ENCODE results near the gene GRIN2A.

GRIN2A gene

GRCh38 chr16:10162981-10163380 is 19.2 kb downstream of the GRIN2A start:
- Histone ChIP-seq H3K4ac (ENCODE audit: low read depth in 1 of 2, low read length in 2 of 2) (no peak overlapping the region), H3K36me3 (ENCODE audit: control insufficient read depth in 1 of 2, insufficient read depth in 2 of 2, low read depth in 1 of 2, low read length in 2 of 2) (no peaks in the 10 kb centered on the region), H2BK15ac (ENCODE audit: low read depth, poor library complexity, severe bottlenecking) (no peak overlapping the region), H3K27ac (ENCODE audit: low read length, poor library complexity, severe bottlenecking) (no peak overlapping the region), H3K4me2 (ENCODE audit: low read length, poor library complexity, severe bottlenecking) (no peak overlapping the region), H2AK5ac (ENCODE audit: low read length, severe bottlenecking) (no peak overlapping the region), H3K23ac (ENCODE audit: low read length in 2 of 2) (no peak overlapping the region), H3K18ac (ENCODE audit: low read depth in 1 of 2, low read length in 2 of 2) (no peak overlapping the region), H2BK120ac (ENCODE audit: low read depth, low read length) (no peak overlapping the region), H4K8ac (ENCODE audit: low read length) (no peak overlapping the region), H3K27me3 (ENCODE audit: control insufficient read depth in 1 of 2, insufficient read depth in 1 of 2, low read length in 2 of 2) (peaks cover 0 to 15% of the 10 kb centered on the region in 2 experiments), H3K4me3 (ENCODE audit: insufficient read depth in 1 of 2, low read depth in 1 of 2, low read length in 2 of 2) (no peak overlapping the region), H3K9ac (ENCODE audit: low read length) (no peak overlapping the region), H3K9me3 (ENCODE audit: control insufficient read depth, low read length) (no peaks in the 10 kb centered on the region), H3K79me1 (replicated peaks; ENCODE audit: low read length, poor library complexity, severe bottlenecking) (no peaks in the 10 kb centered on the region), H4K91ac (ENCODE audit: low read length) (no peak overlapping the region), H3K14ac (ENCODE audit: low read length in 2 of 2) (no peak overlapping the region), H2BK12ac (ENCODE audit: low read length in 2 of 2) (no peak overlapping the region), H3K4me1 (ENCODE audit: control insufficient read depth, insufficient read depth, low read depth, low read length) (no peaks in the 10 kb centered on the region), H2BK5ac (ENCODE audit: low read depth, low read length, poor library complexity, severe bottlenecking) (no peak overlapping the region), H2AFZ (ENCODE audit: low read depth, low read length) (no peak overlapping the region)
- WGBS: 78% methylated on average over 1 of the region's 1 CpG
- DNase-seq: no peak

- H3K4me1 ChIP-seq (ENCODE audit: control insufficient read depth, insufficient read depth, low read depth, low read length): no peaks in the 10 kb centered on the region
- H3K4ac ChIP-seq (ENCODE audit: low read depth in 1 of 2, low read length in 2 of 2): no peak overlapping the region
- no peaks in the 10 kb centered on the region for H3K36me3 ChIP-seq (ENCODE audit: control insufficient read depth in 1 of 2, insufficient read depth in 2 of 2, low read depth in 1 of 2, low read length in 2 of 2)
- H2BK5ac ChIP-seq (ENCODE audit: low read depth, low read length, poor library complexity, severe bottlenecking): no peak overlapping the region
- H3K23ac ChIP-seq (ENCODE audit: low read length in 2 of 2): no peak overlapping the region
- H3K14ac ChIP-seq (ENCODE audit: low read length in 2 of 2): no peak overlapping the region
- no peak overlapping the region for H3K4me2 ChIP-seq (ENCODE audit: low read length, poor library complexity, severe bottlenecking)
- H3K18ac ChIP-seq (ENCODE audit: low read depth in 1 of 2, low read length in 2 of 2): no peak overlapping the region
- H3K79me1 ChIP-seq (replicated peaks; ENCODE audit: low read length, poor library complexity, severe bottlenecking): no peaks in the 10 kb centered on the region
- H2AFZ ChIP-seq (ENCODE audit: low read depth, low read length): no peak overlapping the region
- 99% methylated on average over 2 of the region's 4 CpGs for WGBS
- H3K9me3 ChIP-seq (ENCODE audit: control insufficient read depth, low read length): no peaks in the 10 kb centered on the region
- H3K9ac ChIP-seq (ENCODE audit: low read length): no peak overlapping the region
- H3K27me3 ChIP-seq (ENCODE audit: control insufficient read depth in 1 of 2, insufficient read depth in 1 of 2, low read length in 2 of 2): no peaks in the 10 kb centered on the region
- no peak for DNase-seq
- H3K27ac ChIP-seq (ENCODE audit: low read length, poor library complexity, severe bottlenecking): no peak overlapping the region
- no peak overlapping the region for H2BK15ac ChIP-seq (ENCODE audit: low read depth, poor library complexity, severe bottlenecking)
- H3K4me3 ChIP-seq (ENCODE audit: insufficient read depth in 1 of 2, low read depth in 1 of 2, low read length in 2 of 2): no peak overlapping the region
- H2AK5ac ChIP-seq (ENCODE audit: low read length, severe bottlenecking): no peak overlapping the region
- no peak overlapping the region for H2BK120ac ChIP-seq (ENCODE audit: low read depth, low read length)
- no peak overlapping the region for H4K8ac ChIP-seq (ENCODE audit: low read length)
- H4K91ac ChIP-seq (ENCODE audit: low read length): no peak overlapping the region
- no peak overlapping the region for H2BK12ac ChIP-seq (ENCODE audit: low read length in 2 of 2)
These were observed 26.1 kb downstream of the GRIN2A start for GRCh38 chr16:10156099-10156498.

GRCh38 chr16:10154389-10154788 is 27.8 kb downstream of the GRIN2A start:
- no peak overlapping the region for H3K18ac ChIP-seq (ENCODE audit: low read depth in 1 of 2, low read length in 2 of 2)
- no peak overlapping the region for H2BK5ac ChIP-seq (ENCODE audit: low read depth, low read length, poor library complexity, severe bottlenecking)
- no peak overlapping the region for H3K27ac ChIP-seq (ENCODE audit: low read length, poor library complexity, severe bottlenecking)
- no peaks in the 10 kb centered on the region for H3K9me3 ChIP-seq (ENCODE audit: control insufficient read depth, low read length)
- no peaks in the 10 kb centered on the region for H3K79me1 ChIP-seq (replicated peaks; ENCODE audit: low read length, poor library complexity, severe bottlenecking)
- H3K4ac ChIP-seq (ENCODE audit: low read depth in 1 of 2, low read length in 2 of 2): no peak overlapping the region
- H3K4me2 ChIP-seq (ENCODE audit: low read length, poor library complexity, severe bottlenecking): no peak overlapping the region
- H4K8ac ChIP-seq (ENCODE audit: low read length): no peak overlapping the region
- H3K9ac ChIP-seq (ENCODE audit: low read length): no peak overlapping the region
- no peak overlapping the region for H2BK12ac ChIP-seq (ENCODE audit: low read length in 2 of 2)
- no peak overlapping the region for H3K23ac ChIP-seq (ENCODE audit: low read length in 2 of 2)
- H3K36me3 ChIP-seq (ENCODE audit: control insufficient read depth in 1 of 2, insufficient read depth in 2 of 2, low read depth in 1 of 2, low read length in 2 of 2): no peaks in the 10 kb centered on the region
- H3K4me1 ChIP-seq (ENCODE audit: control insufficient read depth, insufficient read depth, low read depth, low read length): no peaks in the 10 kb centered on the region
- WGBS: 59% methylated on average over 2 of the region's 2 CpGs
- no peak overlapping the region for H2AK5ac ChIP-seq (ENCODE audit: low read length, severe bottlenecking)
- H3K14ac ChIP-seq (ENCODE audit: low read length in 2 of 2): no peak overlapping the region
- DNase-seq: no peak
- no peaks in the 10 kb centered on the region for H3K27me3 ChIP-seq (ENCODE audit: control insufficient read depth in 1 of 2, insufficient read depth in 1 of 2, low read length in 2 of 2)
- H2BK120ac ChIP-seq (ENCODE audit: low read depth, low read length): no peak overlapping the region
- H3K4me3 ChIP-seq (ENCODE audit: insufficient read depth in 1 of 2, low read depth in 1 of 2, low read length in 2 of 2): no peak overlapping the region
- H2AFZ ChIP-seq (ENCODE audit: low read depth, low read length): no peak overlapping the region
- H2BK15ac ChIP-seq (ENCODE audit: low read depth, poor library complexity, severe bottlenecking): no peak overlapping the region
- H4K91ac ChIP-seq (ENCODE audit: low read length): no peak overlapping the region

DNA sequence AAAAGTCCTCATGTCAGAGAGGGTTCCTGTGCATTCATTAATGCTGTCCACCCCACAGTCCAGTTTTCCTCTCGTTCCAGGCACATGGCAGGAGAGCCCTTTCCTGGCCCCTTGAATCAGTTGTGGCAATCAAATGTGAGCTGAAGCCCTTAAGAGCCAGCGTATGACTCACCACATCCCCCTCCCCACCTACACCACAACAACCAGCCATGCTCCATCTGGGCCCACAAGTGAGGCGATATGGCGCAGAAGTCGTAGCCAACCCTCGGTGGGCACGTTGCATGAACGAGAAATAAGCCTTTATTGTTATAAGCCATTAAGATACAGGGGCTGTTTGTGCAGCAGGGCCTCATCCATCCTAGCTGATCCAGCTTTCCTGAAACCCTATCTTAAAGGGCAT is 28.2 kb downstream of the GRIN2A start:
- Histone ChIP-seq H2BK15ac (ENCODE audit: low read depth, poor library complexity, severe bottlenecking) (no peak overlapping the region), H4K8ac (ENCODE audit: low read length) (no peak overlapping the region), H4K91ac (ENCODE audit: low read length) (no peak overlapping the region), H3K36me3 (ENCODE audit: control insufficient read depth in 1 of 2, insufficient read depth in 2 of 2, low read depth in 1 of 2, low read length in 2 of 2) (no peaks in the 10 kb centered on the region), H3K23ac (ENCODE audit: low read length in 2 of 2) (no peak overlapping the region), H2BK5ac (ENCODE audit: low read depth, low read length, poor library complexity, severe bottlenecking) (no peak overlapping the region), H3K4me3 (ENCODE audit: insufficient read depth in 1 of 2, low read depth in 1 of 2, low read length in 2 of 2) (no peak overlapping the region), H2BK12ac (ENCODE audit: low read length in 2 of 2) (no peak overlapping the region), H3K27ac (ENCODE audit: low read length, poor library complexity, severe bottlenecking) (no peak overlapping the region), H3K4ac (ENCODE audit: low read depth in 1 of 2, low read length in 2 of 2) (no peak overlapping the region), H3K79me1 (replicated peaks; ENCODE audit: low read length, poor library complexity, severe bottlenecking) (no peaks in the 10 kb centered on the region), H2BK120ac (ENCODE audit: low read depth, low read length) (no peak overlapping the region), H3K4me2 (ENCODE audit: low read length, poor library complexity, severe bottlenecking) (no peak overlapping the region), H2AK5ac (ENCODE audit: low read length, severe bottlenecking) (no peak overlapping the region), H3K9ac (ENCODE audit: low read length) (no peak overlapping the region), H2AFZ (ENCODE audit: low read depth, low read length) (no peak overlapping the region), H3K27me3 (ENCODE audit: control insufficient read depth in 1 of 2, insufficient read depth in 1 of 2, low read length in 2 of 2) (no peaks in the 10 kb centered on the region), H3K18ac (ENCODE audit: low read depth in 1 of 2, low read length in 2 of 2) (no peak overlapping the region), H3K4me1 (ENCODE audit: control insufficient read depth, insufficient read depth, low read depth, low read length) (no peaks in the 10 kb centered on the region), H3K9me3 (ENCODE audit: control insufficient read depth, low read length) (no peaks in the 10 kb centered on the region), H3K14ac (ENCODE audit: low read length in 2 of 2) (no peak overlapping the region)
- WGBS: 78% methylated on average over 8 of the region's 8 CpGs
- no peak for DNase-seq
